HG02763 (cell line): ENCODE measurements around the gene GOT2.
"Not testable (repeated sequence)": the region's sequence is repeated elsewhere in the genome, so short reads cannot be mapped to it uniquely, and the experiment has no call there.

Experiments
- ATAC-seq: cut with Tn5 transposase; IDR thresholded peaks from one replicate; pipeline ENCODE4 v1.9.1; 2021; ENCODE audit warnings: mild to moderate bottlenecking, moderate library complexity; ENCODE audit not compliant: unreplicated experiment

Gene GOT2

DNA sequence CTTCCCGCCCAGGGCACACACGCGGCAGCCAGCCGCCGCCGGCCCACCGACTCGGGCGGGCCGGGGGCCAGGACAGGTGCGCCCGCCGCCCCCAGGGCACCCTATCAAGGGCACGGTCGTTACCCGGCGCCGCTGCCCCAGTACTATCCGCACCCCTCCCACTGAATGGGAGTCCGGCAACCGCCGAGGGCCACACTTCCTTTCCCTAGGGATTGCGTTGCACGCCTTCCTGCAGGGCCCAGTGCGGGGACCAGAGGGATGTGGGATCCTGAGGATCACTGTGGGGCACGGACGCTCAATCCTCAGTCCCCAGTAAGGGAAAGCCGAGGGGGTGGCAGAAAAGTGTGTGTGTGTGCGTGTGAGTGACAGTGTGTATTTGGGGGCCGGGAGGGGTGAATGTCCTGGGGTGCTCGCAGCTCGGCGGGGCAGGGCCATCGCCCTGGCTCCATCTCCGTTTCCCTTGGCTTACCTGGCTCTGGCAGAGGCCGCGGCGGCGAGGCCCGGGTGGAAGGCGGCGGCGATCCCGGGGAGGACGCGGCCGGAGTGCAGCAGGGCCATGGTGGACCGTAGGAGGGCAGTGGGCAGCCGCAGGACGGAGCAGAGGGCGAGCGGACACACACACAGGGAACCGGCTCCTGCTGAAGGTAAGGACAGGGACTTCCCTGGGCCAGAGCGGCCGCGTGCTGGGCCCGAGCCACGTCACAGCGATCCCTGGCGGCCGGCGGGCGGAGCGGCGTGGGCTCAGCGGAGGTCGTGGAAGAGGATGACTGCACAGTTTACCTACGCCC lies at the start of gene GOT2:
GOT2 (minus strand) TSS at position 646 of the 788 bp plus-strand sequence; CDS start at position 558, 88 bp downstream.
- ATAC-seq = peak; percentile 94

DNA sequence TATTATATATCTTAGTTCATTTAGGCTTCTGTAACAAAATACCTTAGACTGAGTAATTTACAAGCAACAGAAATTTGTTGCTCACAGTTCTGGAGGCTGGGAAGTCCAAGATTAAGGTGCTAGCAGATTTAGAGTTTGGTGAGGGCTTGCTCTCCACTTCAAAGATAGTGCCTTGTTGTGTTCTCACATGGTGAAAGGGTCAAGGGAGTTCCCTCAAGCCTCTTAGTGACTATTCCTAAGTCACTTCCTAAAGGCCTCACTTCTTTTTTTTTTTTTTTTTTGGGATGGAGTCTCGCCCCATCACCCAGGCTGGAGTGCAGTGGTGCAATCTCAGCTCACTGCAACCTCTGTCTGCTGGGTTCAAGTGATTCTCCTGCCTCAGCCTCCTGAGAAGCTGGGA lies 45.2 kb upstream of the GOT2 start:
- ATAC-seq = not testable (repeated sequence)

DNA sequence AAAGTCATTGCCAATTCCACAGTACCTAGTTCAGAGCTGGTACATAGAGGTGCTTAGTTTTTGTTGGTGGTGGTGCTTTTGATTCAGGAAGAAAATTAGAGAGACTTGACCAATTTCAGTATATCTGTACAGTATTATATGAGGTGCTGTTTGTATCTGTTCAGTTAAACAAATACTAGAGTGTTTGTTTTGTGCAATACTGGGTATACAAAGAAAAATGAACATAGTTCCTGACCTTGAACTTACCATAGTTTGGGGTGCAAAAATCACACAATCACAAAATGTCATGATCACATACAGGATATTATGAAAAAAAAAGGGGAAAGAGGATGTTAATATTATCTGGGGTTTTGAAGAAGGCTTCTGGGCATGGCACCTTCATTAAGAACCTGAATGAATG lies 39.8 kb upstream of the GOT2 start:
- no peak for ATAC-seq

- ATAC-seq = no peak
Observed at GRCh38 chr16:58768145-58768544, 34.0 kb upstream of the GOT2 start.

GRCh38 chr16:58767581-58767980 lies 33.5 kb upstream of the GOT2 start:
- ATAC-seq = no peak

- ATAC-seq = no peak
Observed at GRCh38 chr16:58756650-58757332, 22.7 kb upstream of the GOT2 start.

- ATAC-seq = peak; percentile 86
Observed at GRCh38 chr16:58755989-58756649, 22.0 kb upstream of the GOT2 start.

GRCh38 chr16:58753711-58754134 lies 19.6 kb upstream of the GOT2 start:
- ATAC-seq = no peak

DNA sequence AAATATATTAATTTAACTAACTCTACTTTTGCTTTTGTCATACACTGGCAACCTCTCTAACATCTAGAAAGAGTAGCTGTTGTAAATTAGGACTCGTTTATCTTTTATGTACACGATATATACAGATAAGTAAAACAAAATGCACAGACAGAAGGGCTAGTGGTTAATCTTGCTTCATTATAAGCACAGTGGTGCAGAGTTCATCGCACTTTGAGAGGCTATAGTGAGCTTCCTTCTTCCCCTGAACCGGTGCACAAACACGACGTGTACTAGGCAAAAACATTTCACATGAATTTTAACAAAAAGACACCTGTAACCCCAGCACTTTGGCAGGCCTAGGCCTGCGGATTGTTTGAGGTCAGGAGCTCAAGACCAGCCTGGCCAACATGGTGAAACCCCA lies 10.4 kb upstream of the GOT2 start:
- ATAC-seq = no peak

DNA sequence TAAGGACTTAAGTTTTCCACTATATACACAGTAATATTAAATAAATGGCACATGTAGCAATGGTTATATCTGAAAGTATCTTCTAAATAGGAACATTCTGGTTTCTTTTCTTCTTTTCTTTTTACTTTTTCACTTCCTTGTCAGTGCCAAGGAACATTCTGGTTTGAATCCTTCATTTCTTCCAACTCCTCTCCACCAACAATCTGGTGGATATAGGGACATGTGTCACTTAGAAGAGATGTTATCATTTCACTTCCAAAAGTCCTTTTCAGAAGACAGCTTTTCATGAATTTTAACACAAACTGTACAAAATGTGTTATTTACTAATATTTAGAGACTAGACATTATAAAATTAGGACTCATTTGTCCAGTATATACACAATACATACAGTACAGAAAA lies 7.9 kb upstream of the GOT2 start:
- ATAC-seq = no peak

GRCh38 chr16:58741166-58741565 lies 7.0 kb upstream of the GOT2 start:
- no peak for ATAC-seq

DNA sequence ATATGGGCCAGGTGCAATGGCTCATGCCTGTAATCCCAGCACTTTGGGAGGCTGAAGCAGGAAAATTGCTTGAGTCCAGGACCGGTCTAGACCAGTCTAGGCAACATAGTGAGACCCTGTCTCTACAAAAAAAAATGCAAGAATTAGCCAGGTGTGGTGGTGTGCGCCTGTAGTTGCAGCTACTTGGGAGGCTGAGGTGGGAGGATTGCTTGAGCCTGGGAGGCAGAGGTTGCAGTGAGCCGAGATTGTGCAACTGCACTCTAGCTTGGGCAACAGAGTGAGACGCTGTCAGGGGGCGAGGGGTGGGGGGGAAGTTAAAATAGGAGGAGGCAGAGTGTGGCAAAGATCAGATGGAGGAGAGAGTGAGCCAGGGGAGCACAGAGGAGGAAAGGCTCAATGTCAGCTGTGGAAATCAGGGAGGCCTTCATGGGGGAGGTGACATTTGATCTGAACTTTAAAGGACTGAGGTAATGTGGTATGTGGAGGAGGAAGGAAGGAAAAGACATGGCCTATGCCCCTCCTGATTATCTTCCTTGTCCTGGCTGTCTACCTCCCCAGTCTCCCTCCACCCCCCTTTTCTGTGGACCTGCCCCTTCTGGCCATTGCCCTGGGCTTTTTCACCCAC lies 4.7 kb upstream of the GOT2 start:
- ATAC-seq = no peak

DNA sequence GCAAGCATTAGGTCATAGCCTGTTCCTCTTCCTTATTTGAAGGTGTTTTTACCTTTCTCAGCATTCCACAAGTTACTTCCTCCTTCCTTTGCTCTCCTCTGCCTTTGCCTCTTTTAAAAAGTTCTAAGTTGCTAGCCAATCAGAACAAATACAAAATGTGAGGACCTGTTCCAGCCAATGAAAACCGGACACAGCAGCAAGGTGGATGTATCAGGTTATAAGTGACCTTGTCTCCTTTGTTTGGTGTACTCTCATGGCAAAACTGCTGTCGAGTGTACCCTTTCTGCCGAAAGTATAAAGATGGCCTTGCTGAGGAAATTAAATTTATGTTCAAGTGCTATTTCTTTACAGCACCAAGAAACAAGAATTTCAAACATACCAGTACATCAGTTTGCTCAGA lies 2.2 kb upstream of the GOT2 start:
- not testable (repeated sequence) for ATAC-seq

DNA sequence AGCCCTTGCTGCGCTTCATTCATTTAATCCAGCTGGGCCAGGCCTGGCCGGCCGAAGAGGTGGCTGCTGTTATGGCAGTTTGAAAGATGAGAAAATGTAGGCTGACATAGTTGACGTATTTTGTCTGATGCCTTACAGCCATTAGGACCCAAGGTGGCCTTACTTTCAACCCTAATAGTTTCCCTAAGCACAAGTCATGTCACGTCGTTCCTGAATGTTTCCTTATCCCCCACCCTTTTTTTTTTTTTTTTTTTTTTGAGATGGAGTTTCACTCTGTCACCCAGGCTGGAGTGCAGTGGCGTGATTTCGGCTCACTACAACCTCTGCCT lies 307 bp upstream of the GOT2 start:
- ATAC-seq = no peak

- ATAC-seq = no peak
Observed at GRCh38 chr16:58733248-58733670, 857 bp downstream of the GOT2 start.

DNA sequence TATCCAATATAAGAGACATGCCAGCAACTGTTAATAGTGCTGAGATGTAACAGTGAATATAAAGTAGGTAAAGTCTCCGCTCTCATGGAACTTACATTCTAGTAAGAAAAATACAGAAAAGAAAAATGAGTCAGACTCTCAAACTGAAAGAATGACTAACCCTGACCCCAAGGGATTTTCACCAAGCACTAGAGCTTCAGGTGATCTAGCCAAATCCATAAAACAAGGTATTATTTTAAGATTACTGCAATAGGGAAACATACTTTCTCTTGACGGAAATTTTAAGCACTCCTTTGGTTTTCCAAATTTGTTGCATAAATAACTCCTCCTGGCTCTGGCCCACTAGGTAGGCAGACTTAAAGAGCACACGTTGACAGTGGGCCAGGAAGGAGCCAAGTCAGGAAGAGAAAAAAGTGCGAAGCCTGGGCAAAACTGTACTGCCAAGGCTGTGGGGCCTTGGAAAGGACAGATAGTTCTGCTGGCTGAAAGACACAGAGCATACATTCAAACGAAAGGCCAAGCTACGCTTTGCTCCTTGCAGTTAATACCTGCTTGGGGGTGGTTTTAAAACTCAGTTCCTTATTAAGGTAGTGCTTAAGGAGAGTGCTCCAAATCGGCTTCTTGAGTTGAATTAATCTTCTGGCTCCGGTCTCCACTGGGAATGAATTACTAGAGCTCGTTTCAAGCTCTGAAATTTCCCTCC lies 1.4 kb downstream of the GOT2 start:
- ATAC-seq = peak; percentile 37

- no peak for ATAC-seq
Observed at GRCh38 chr16:58730724-58731370, 3.3 kb downstream of the GOT2 start.

- no peak for ATAC-seq
Observed at GRCh38 chr16:58727796-58728568, 6.1 kb downstream of the GOT2 start.

- no peak for ATAC-seq
Observed at GRCh38 chr16:58727028-58727781, 6.9 kb downstream of the GOT2 start.
